ENCODE results near the gene IRF2BP2.

DNA sequence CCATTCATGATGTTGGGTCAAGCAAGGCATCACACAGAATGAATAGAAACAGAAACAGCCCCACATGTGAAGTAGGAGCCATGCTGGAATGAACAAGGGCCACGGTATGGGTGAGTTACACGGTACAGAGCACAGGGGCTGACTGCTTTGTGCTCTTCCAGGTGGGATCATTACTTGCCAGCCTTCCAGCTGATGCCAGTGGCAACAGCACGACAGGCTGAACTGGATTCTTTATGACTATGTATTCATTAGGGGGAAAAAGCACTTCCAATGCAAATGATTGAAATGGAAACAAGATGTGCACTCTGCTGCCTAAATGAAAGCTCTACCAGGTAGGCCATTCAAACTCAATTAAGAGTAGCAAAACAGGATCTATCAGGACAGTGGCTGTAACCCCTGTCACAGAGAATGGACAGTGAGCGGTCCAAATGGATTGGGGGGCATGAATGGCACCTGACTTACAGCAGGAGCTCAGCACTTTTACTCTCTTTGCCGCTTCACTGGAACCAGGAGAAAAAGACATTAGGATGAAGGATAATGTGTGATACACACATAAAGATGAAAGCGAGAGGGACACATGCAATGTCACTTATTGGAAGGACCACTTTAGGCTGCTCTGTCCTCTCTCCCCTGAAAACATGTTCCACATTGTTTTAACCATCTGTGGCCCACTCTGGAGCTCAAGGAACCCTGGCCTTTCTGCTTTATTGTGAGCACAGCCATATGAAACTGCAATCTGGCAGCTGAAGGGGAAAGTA is 23.4 kb upstream of the IRF2BP2 start:
- TF ChIP-seq RARB (CRISPR knock-in tag; IDR thresholded peaks at IDR 0.05) (no peak), ZNF8 (CRISPR knock-in tag; IDR thresholded peaks at IDR 0.05) (no peak)

All from SK-N-SH treated with all-trans-retinoic acid at 6 μM for 48 hours (cell line).